HG03565 (cell line): ENCODE data around the gene AKAP8L.
"Not testable (repeated sequence)": the region's sequence is repeated elsewhere in the genome, so short reads cannot be mapped to it uniquely, and the experiment has no call there.

Source experiments
- ATAC-seq: cut with Tn5 transposase; IDR thresholded peaks from one replicate; pipeline ENCODE4 v1.9.1; 2021; ENCODE audit warnings: mild to moderate bottlenecking, moderate library complexity; ENCODE audit not compliant: unreplicated experiment

AKAP8L gene

GRCh38 chr19:15360015-15360414 lies 58.8 kb downstream of the AKAP8L start:
- ATAC-seq, result not testable (repeated sequence)

GRCh38 chr19:15358918-15359317 lies 59.9 kb downstream of the AKAP8L start:
- no peak for ATAC-seq

- ATAC-seq, result no peak
Observed at GRCh38 chr19:15357906-15358305, 60.9 kb downstream of the AKAP8L start.

- no peak for ATAC-seq
Observed at GRCh38 chr19:15354566-15355296, 64.1 kb downstream of the AKAP8L start.

GRCh38 chr19:15353908-15354307 lies 64.9 kb downstream of the AKAP8L start:
- no peak for ATAC-seq

GRCh38 chr19:15352535-15352934 lies 66.3 kb downstream of the AKAP8L start:
- ATAC-seq, result not testable (repeated sequence)

- ATAC-seq, result not testable (repeated sequence)
Observed at GRCh38 chr19:15341328-15341727, 77.5 kb downstream of the AKAP8L start.

GRCh38 chr19:15340086-15340485 lies 78.7 kb downstream of the AKAP8L start:
- no peak for ATAC-seq

- ATAC-seq, result no peak
Observed at GRCh38 chr19:15337202-15337601, 81.6 kb downstream of the AKAP8L start.

GRCh38 chr19:15335992-15336391 lies 82.8 kb downstream of the AKAP8L start:
- ATAC-seq, result not testable (repeated sequence)

- ATAC-seq, result no peak
Observed at GRCh38 chr19:15332311-15332996, 86.3 kb downstream of the AKAP8L start, which contains the start of gene BRD4. BRD4 (minus strand) TSS chr19:15332539; CDS start chr19:15273099, 59,440 bp downstream.

- ATAC-seq, result no peak
Observed at GRCh38 chr19:15331419-15332310, 87.1 kb downstream of the AKAP8L start.

- ATAC-seq, result no peak
Observed at GRCh38 chr19:15330801-15331418, 87.9 kb downstream of the AKAP8L start.
